Medulla oblongata (tissue), 1 donor: ENCODE data around the gene ADRB1.

Source experiments
- DNase-seq: peaks from one replicate; pipeline ENCODE4 v3.0.0-alpha.2; 2015; ENCODE audit errors: extremely low spot score

Gene ADRB1

DNA sequence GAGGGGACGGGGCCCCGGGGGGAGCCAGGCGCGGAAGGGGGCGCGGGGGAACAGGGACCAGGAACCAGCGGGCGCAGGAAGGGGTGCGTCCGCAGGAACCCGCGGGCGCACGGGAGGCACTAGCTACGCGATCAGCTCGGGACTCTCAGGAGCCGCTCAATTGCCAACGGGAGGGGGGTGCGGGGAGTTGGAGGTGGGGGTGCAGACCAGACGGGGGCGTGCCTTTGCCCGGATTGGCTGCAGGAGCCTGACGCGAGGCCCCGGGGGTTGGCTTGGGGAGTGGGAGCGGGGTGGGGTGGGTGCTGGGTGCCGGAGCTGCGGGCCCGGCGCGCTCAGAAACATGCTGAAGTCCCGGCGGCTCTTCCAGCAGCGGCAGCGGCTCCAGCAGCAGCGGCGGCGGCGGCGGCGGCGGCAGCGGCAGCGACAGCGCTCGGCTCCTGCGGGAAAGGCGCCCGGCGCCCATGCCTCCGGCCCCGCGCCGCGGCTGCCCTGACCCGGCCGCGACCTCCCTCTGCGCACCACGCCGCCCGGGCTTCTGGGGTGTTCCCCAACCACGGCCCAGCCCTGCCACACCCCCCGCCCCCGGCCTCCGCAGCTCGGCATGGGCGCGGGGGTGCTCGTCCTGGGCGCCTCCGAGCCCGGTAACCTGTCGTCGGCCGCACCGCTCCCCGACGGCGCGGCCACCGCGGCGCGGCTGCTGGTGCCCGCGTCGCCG lies at the start of gene ADRB1:
ADRB1 (plus strand) TSS at position 335 of the 715 bp plus-strand sequence; CDS start at position 602, 267 bp downstream.
- peak; percentile 91 for DNase-seq

DNA sequence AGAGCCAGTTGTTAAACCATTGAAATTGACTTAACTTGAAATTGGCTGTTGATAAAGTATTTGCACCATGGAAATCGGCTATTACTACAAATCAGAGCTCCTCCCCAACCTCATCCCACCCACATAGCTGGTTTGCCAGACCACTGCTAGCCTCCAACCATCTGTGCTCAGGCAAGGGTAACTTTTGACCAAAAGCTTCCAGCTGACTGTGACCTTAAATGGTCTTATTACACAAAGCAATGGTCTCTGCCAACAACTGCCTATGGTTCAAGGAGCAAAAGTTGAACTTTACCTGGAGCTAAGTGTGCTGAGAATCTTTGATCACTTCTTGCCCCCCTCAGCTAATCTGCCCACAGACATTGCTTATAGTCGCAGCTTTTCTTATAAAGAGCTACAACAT lies 48.5 kb upstream of the ADRB1 start:
- no peak for DNase-seq

DNA sequence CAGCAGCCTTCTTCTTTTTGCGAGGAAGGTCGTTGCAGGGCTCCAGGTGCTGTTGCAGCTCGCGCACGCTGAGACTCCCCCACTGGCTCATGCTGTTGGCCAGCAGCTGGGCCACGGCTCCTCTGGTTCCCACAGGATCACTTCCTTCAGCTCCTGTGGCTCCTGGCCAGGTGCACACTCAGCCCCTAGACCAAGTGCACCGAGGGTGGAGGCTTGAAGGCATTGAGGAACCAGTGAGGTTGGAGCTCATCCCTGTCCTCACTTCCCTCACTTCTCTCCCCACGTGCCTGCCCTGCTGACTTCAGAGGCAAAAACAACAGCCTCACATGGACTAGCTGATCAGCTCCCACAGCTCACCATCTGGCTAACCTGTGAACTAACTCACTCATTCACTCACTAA lies 46.2 kb upstream of the ADRB1 start:
- peak; percentile 38 for DNase-seq

DNA sequence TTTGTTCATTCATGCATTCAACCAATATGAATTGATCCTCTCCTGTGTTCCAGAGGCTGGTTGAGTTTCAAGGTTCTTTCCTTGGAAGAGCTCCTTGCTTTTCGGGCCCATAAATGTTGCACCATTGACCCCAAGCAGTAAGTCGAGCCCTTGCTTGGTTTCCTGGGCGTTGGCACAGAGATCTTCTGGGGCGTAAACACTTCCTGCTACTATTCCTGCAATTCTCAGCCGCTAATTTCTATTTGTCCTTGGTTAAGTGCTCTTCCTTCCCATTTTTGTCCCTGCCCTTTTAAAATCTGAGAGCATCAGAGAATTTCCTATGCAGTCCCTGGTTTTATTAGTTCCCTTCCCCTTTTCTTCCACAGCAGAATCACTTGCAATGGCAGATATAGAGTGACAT lies 44.1 kb upstream of the ADRB1 start:
- no peak for DNase-seq

DNA sequence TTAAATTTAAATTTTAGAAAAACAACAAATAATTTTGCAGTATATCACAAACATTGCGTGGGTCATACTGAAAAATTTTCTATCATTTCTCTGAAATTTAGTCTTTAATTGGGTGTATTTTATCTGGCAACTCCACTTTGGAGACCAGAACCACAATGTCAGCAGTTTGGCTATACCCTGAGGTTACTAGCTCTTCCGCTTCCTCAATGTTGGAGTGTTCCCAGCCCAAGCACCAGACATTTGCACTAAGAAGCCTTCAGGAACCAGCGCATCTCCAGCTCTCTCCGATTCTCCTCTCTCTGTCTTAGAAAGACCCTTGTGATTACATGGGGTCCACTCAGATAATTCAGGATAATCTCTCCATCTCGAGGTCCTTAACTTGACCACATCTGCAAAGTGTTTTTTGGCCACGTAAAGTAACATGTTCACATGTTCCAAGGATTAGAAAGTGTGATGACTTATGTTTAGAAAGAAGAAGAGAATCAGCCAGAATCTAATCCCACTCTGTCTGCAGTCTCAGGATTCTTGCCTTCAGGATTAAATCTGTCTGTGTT lies 43.1 kb upstream of the ADRB1 start:
- DNase-seq, result peak; percentile 56

DNA sequence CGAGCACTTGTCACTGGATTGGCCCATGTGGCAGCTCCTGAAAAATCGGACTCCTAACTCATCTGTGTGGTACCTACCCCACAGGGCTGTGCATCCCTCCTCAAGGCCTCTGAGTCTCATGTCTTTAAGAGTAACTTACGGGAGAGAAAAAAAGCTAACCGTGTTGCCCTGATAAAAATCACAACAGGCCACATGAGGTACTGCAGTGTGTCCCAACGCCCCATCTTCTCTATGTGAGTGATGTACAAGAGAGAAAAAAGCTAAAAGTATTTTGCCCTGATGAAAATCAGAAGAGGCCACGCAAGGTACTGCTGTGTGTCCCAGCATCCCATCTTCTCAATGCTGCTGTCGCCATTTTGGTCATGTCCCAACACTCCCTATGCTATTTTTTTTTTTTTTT lies 41.2 kb upstream of the ADRB1 start:
- DNase-seq, result no peak

DNA sequence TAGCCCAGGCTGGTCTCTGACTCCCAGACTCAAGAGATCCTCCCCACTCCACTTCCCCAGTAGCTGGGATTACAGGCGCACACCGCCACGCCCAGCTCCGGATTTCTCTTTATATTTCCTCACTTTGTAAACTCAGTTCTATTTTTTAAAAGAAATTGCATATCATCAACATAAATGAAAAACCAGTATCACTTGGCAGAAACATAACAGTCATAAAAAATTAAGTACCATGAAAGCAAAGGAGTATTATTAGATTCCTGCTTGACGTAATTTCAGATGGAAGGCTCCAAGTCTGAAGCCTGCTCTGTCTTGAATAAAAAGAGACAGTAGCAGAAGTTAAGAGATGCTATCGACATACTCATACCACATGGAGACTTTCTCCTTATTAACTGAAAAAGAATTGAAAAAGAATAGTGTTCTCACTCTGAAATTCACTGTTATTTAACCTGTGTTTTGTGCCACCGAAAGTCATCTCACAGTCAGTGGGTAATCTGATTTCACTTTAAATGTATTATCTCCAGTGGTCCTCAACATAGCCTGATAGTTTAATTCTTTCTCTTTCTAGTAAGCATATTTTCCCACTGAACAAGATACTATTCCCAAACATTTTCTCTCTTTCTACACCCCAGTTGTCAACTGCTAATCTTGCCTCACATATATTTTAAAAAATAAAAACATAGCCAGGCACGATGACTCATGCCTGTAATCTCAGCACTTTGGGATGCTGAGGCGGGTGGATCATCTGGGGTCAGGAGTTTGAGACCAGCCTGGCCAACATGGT lies 40.3 kb upstream of the ADRB1 start:
- no peak for DNase-seq

DNA sequence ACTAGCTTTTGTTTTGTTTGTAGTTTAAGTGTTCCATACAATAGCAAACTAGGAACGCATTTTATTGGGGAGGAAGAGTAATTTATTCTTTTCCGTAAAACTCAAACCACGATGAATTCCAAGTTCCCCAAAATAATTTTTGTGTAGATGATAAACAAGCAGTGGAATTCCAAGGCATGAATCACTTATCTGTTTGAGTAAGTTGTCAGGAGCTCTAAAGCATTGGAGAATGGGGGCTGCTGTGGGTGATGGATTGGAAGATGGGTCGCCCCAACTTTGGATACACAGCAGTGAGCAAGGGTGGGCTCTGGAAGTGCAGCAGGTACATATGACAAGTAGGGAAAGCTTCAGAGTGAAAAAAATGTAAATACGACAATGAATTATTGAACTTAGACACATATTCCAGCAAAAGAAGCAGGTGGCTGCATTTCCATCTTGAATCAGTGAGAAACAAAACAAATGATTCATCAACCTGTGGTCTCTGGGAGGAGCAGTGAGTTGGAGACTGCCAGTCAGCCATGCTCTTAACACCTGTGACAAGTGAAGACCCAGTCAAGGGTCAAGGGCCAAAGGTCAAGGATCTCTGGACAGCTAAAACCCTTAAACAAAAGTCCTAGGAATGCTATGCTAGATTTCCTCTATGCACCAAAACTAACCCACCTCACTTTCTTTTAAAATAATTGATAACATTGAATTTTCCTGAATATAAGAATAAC lies 34.2 kb upstream of the ADRB1 start:
- DNase-seq, result no peak

DNA sequence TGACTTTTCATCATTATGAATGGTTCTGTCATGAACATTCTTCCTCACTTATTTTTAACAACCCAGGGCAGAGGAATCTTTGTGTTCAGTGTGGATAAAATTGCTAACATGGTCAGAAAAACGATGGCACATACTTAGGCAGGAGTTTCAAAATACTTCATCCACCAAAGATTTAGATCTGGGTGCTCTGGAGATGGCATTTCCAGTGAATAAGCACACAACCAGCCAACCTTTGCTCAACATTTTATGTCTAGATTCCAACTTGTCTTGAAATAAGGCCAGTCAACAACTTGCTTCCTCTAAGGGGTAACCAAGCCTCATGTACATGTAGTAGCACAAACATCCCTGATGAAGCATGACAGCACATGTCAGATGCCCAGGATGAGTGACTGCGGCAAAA lies 33.4 kb upstream of the ADRB1 start:
- no peak for DNase-seq

DNA sequence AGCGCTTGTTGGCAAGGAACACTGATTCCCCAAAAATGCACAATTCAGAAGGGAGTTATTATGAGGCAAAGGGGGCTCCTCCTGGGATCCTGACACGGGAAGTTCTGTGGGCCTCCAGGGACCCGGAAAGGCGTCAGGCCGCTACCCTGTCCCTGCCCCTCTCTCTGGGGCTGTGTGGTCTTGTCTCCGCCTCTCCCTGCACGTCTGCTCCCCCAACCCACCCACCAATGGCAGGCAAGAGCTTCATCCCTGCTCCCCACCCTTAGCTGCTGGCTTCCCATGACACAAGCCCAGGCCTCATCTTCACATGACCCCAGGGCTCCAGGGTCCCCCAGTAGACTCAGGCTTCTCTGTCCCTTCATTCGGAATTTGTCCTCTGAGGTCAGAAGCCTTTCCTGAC lies 31.0 kb upstream of the ADRB1 start:
- DNase-seq, result no peak

DNA sequence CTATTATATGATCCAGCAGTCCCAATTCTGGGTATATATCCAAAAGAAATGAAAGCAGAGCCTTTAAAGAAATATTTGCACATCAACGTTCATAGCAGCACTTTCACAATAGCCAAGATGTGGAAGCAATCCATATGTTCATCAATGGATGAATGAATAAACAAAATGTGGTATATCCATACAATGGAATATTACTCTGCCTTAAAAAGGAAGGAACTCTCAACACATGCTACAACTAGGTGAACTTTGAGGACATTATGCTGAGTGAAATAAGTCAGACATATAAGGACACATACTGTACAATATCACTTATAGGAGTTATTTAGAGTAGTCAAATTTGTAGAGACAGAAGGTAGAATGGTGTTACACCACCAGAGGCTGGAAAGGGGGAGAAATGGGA lies 28.0 kb upstream of the ADRB1 start:
- DNase-seq, result no peak

DNA sequence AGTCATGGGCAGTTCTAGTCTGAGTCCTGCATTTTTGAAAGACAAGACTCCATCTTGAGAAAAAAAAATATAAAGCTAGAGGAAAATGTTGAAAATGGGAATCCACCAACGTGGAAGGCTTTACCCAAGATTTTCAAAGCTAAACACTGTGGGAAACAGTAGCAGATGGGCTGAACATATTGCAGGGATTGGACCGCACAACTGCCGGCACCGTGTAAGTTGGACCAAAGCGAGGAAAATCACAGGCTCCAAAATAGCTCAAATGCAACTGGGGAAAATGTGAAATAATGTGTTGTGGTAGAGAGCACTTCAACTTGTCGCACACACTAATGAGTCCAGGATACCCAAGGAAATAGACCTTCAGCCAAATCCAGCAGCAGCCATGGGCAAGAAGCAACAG lies 26.4 kb upstream of the ADRB1 start:
- DNase-seq, result no peak

DNA sequence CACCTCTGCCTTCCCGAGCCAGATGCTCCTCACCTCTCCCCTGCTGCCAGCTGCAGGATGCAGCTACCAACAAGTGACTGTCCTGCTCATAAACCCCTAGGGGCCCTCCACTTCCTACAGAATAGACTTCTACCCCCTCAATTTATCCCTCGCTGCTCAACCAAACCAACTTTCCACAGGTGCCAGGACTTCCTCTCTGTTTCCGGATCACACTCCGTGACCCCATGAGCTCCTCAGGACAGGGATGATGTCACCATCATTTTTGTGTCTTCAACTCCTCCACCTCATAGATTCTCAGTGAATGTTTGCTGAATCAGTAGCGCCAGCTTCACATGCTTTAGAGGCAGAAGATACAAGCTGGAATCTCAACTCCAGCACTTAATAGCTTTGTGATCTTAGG lies 25.8 kb upstream of the ADRB1 start:
- DNase-seq, result no peak

DNA sequence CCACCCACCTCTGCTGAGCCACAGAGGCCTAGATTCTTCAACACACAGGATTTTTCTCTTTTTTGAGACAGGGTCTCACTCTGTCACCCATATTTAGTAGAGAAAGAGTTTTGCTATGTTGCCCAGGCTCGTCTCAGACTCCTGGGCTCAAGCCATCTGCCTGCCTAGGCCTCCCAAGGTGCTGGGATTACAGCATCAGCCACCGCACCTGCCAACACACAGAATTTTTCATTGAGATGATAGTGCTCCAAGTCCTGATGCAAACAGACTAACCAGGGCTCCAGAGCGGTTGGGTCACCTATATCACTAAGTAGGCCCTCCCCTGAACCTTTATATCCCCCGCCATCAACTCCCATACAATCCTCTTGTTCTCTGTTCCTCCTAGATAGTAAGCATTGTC lies 24.4 kb upstream of the ADRB1 start:
- DNase-seq, result no peak

DNA sequence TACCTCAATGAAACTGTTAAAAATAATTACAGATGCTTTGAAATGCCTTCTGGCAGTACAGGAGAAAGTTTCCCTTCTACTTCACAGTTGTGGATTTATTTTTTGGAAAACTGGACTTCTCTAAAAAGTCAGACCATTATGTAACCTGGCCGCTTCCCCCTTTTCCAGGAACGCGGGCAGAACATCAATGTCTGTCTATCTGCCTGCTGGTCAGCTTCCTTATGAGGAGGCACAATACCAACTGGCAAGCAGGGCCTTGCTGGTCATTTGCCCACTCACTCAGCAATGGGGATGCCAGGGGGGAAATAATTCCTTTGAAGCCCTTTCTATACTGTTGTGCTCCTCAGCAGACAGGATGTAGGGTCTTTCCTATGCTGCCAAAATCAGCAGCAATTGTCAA lies 22.5 kb upstream of the ADRB1 start:
- peak; percentile 81 for DNase-seq

DNA sequence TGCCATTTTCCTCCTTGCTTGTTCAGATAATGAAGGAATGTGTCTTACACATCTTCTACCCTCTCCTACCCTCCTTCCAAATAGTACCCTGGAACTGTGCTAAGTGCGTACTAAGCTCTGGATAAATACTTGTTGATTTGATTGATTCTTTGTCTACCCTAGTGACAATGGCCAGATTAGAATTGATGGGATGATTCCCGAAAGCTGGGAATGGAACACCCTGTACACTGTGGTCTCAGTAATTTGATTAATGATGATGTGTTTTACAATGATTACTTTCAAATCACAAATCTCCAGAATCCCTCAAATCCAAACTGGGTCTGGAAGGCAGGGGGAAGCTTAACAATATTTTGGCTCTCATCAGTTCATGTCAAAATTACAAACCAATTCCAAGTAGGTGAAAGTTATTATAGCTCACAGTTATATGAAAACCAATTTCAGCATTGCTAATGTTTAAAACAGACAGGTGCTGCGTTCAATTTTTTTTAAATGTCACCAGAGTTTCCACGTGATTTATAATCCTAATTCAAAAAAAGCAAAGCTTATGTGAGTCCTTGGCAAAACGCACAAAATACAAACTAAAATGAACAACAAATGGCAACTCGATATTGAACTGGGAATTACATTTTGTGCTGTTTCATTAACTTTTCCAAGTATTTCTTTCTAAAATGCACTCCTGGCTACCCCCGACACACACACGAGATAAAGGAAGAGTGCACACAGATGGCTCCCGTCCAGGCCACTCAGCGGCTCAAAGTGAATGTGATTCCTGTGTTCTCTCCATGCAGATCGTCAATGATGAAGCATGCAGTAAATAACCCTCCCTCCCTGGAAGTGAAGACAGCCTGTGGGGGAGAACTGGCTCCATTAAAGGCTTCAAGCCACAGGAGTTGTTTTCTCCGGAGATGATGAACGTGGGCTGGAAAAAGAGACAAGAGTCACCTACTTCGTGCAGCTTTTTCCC lies 21.7 kb upstream of the ADRB1 start:
- no peak for DNase-seq

DNA sequence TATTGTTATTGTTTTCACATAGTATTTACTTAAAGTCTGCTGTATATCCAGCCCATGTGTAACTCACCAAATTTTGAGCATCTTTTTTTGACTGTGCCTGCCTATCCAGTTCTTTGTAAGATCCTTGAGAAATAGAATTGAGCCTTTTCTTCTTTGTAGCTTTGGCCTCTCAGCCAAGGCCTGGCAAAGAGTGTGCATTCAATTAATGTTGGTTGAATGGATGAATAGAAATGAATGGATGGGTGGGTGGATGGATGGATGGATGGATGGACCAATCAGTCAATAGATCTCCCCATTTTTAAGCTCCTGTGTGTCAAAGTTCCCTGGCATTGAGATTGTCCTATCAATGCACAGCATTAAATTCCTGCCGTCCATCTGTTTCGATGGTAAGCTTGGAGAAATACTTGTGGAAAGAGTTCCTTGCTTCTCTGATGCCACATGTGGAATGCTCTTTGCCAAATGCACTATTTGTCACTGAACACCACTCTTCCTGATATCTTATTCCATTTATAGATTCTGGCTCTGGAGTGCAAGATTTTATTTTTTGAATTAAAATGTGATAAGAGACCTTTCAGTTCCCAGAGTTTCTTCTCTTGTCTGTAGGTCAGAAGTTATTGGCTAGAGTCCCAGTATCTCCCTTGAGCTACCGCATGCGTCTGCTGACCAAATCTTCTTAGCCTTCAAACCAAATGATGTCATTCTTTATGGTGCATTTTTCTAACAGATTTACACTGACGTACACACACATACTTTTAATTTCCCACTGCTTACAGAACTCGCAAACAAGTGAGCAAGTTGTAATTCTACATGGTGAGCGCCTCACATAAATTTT lies 20.7 kb upstream of the ADRB1 start:
- peak; percentile 64 for DNase-seq

DNA sequence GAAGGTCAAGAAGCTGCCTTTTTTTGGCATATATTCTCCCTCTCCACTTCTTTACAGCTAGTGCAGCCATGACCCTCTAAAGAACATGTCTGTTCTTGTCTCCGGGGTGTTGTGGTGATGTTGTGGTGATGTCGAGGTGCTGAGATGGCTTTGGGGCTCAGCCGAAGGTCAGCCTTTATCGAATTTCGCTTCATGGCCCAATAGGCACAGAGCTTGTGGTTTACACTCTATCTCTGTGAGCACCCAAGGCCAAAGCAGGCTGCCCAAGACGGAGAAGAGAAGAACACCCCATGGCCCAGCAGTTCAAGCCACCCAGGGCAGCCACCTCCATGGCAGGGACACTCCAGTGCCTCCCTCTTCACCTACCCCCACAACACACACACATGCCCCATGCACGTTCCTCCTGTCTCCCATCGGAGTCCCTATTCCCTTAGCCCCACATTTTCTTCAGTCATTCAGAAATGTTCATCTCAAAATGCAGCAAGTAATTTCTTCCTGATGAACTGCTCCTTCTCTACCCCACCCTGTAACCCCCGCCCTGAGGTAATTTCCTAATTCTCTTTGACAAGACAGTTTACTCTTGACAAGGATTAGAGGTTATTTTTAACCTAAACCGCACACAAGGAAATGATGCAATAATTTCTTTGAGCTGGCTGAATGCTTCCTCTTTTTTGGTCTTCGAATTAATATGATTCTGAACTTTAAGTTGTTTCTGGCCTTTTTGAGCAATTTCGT lies 18.6 kb upstream of the ADRB1 start:
- DNase-seq, result peak; percentile 71

DNA sequence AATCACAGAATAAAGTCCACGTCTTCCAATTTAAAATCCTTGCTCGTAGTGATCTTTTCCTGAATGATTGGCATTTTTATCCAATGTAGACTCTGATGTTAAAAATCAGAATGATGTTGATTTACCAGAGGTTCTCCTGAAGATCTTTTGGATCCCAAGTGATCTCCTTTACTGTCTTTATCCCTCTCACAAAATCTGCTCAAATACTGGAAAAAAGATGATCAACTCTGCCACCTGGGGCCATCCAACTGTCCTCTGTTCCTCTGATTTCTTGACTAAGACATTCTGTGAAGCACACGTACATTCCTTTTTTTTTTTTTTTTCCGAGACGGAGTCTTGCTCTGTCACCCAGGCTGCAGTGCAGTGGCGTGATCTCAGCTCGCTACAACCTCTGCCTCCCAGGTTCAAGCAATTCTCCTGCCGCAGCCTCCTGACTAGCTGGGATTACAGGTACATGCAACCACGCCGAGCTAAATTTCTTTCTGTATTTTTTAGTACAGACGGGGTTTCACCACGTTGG lies 18.0 kb upstream of the ADRB1 start:
- no peak for DNase-seq
